ENCODE measurements around the gene CCDC78.

DNA sequence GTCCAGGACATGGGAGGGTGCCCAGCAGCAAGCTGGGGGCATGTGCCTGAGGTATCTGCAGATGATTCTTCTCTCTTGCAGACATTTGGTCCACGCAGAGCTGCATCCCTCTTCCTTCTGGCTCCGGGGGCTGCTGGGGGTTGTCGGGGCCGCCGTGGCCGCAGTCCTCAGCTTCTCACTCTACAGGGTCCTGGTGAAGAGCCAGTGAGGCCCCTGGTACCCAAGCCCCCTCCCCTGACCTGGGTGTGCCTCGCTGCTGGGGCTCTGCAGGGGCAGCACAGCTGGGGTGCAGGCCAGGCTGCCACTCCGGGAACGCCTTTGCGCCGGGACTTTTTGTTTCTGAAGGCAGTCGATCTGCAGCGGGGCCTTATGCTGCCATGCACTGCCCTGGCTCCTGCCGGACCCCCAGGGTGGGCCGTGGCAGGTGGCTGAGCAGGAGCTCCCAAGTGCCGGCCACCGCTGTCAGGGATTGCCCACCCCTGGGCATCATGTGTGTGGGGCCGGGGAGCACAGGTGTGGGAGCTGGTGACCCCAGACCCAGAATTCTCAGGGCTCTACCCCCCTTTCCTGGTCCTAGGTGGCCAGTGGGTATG lies 52.7 kb downstream of the CCDC78 start:
- TF ChIP-seq TAF1 (IDR thresholded peaks at IDR 0.05; ENCODE audit: borderline replicate concordance, low read depth, low read length) (no peak), POLR2A (IDR thresholded peaks at IDR 0.05; ENCODE audit: low read depth, low read length) (no peak), POLR2AphosphoS5 (IDR thresholded peaks at IDR 0.05; ENCODE audit: low read depth, low read length) (no peak)
